Nephron (organoid): ENCODE measurements around the gene HTT.

Experiments used
- H3K27ac Mint-ChIP-seq, 3 experiments: 2 replicates each; pipeline ENCODE4 v1.8.0; 2020; ENCODE audit warnings: mixed read lengths in 3 of 3, mild to moderate bottlenecking in 2 of 3, moderate library complexity in 1 of 3
- H3K27me3 Mint-ChIP-seq: 2 replicates; pipeline ENCODE4 v1.8.0; 2021; ENCODE audit warnings: low read depth, mild to moderate bottlenecking, moderate library complexity, mixed read lengths
- H3K36me3 Mint-ChIP-seq: 2 replicates; pipeline ENCODE4 v1.8.0; 2020; ENCODE audit warnings: low read depth, mixed read lengths
- H3K4me1 Mint-ChIP-seq: 2 replicates; pipeline ENCODE4 v1.8.0; 2020; ENCODE audit warnings: mixed read lengths
- H3K4me3 Mint-ChIP-seq, 3 experiments: 2 replicates each; pipeline ENCODE4 v1.8.0; 2020; ENCODE audit warnings: mild to moderate bottlenecking in 3 of 3, mixed read lengths in 3 of 3, moderate library complexity in 2 of 3
- H3K9me3 Mint-ChIP-seq: 2 replicates; pipeline ENCODE4 v1.8.0; 2020; ENCODE audit warnings: mixed read lengths
- TF ChIP-seq, protein P1 (sequence below), 3 experiments: fragments of 200-600 bp; sonication (generic); IDR thresholded peaks; one replicate each; pipeline ENCODE4 v1.5.0; 2021; ENCODE audit warnings: antibody characterized with exemption in 3 of 3; ENCODE audit not compliant: unreplicated experiment in 3 of 3

Gene HTT

DNA sequence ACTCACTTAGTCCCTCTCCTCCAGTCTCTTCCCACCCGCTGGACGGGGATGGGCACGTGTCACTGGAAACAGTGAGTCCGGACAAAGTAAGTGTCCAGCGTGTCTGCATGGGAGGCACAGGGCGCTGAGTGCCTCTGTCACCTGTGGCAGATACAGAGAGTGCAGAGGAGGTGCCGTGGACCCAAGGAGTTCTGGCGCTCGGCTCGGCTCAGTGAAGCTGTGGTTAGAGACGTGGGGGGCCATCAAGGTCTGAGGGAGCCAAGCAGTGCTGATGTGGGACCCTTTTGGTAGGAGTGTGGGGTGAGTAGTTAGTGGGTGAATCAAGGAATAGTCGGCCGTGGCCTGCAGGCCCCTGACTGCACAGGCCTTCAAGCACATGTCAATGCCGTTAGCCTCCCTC is 134.3 kb downstream of the HTT start:
- Mint-ChIP-seq H3K9me3 (no peaks in the 10 kb centered on the region), H3K4me3 (no peak overlapping the region), H3K27me3 (no peaks in the 10 kb centered on the region), H3K36me3 (peaks cover 64% of the 10 kb centered on the region), H3K4me1 (peaks cover 4% of the 10 kb centered on the region), H3K27ac (peak overlapping the region in 1 of 3 experiments; percentile 40)
- TF ChIP-seq, protein P1, sequence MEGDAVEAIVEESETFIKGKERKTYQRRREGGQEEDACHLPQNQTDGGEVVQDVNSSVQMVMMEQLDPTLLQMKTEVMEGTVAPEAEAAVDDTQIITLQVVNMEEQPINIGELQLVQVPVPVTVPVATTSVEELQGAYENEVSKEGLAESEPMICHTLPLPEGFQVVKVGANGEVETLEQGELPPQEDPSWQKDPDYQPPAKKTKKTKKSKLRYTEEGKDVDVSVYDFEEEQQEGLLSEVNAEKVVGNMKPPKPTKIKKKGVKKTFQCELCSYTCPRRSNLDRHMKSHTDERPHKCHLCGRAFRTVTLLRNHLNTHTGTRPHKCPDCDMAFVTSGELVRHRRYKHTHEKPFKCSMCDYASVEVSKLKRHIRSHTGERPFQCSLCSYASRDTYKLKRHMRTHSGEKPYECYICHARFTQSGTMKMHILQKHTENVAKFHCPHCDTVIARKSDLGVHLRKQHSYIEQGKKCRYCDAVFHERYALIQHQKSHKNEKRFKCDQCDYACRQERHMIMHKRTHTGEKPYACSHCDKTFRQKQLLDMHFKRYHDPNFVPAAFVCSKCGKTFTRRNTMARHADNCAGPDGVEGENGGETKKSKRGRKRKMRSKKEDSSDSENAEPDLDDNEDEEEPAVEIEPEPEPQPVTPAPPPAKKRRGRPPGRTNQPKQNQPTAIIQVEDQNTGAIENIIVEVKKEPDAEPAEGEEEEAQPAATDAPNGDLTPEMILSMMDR (IDR thresholded peaks at IDR 0.05; ENCODE audit: unreplicated experiment in 3 of 3): no peak

DNA sequence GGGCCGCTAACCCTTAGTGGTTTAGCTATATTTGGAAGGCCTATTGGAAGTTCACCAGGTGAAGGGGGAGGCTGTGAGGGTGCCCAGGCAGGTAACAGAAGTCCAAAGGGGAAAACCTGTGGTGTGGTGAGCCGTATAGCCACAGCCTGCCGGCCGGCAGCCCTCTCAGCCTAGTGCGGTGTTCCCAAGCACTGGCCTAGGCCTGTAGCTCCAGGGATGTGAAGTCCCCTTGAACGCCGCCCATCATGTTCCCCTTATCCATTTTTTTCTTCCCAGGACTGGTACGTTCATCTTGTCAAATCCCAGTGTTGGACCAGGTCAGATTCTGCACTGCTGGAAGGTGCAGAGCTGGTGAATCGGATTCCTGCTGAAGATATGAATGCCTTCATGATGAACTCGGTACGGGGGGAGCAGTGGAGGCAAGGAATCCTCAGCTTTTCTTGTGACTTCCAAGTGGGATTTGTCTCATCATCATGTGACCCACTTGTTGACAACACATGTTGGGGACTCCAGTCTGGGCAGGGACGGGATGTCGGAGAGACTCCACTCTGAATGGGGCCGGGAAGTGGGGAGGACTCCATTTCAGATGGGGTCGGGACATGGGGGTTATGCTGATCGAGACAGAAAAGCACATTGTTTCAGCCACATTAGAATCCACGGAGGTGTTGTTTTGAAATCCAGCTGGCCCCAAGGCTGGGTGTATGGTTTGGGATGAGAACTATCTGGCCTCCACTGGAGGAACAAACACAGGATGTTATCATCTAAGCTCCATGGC is 135.3 kb downstream of the HTT start:
- TF ChIP-seq, protein P1 (IDR thresholded peaks at IDR 0.05; ENCODE audit: unreplicated experiment in 3 of 3): no peak
- Mint-ChIP-seq H3K27ac (no peak overlapping the region), H3K4me3 (no peak overlapping the region), H3K36me3 (peaks cover 68% of the 10 kb centered on the region), H3K9me3 (no peaks in the 10 kb centered on the region), H3K4me1 (no peaks in the 10 kb centered on the region), H3K27me3 (no peaks in the 10 kb centered on the region)

DNA sequence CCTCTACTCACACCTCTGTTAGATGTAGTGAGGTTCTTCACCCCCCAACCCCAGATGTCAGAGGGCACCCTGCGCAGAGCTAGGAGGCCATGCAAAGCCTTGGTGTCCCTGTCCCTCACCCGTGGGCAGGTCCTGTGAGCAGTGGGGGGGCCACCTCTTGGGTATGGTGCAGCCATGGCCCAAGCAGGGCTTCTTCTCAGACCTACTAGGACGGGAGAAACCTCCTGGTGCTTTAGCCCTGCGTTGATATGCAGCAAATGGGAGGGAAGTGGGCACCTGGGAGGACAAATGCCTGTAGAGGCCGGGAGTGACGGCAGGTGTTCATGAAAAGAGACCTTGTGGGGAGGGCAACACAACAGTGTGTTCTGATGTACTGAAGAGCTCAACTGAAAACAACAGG is 136.0 kb downstream of the HTT start:
- Mint-ChIP-seq H3K27me3 (no peaks in the 10 kb centered on the region), H3K36me3 (peaks cover 73% of the 10 kb centered on the region), H3K27ac (no peak overlapping the region), H3K9me3 (no peaks in the 10 kb centered on the region), H3K4me1 (no peaks in the 10 kb centered on the region), H3K4me3 (no peak overlapping the region)
- TF ChIP-seq, protein P1 (IDR thresholded peaks at IDR 0.05; ENCODE audit: unreplicated experiment in 3 of 3): no peak

DNA sequence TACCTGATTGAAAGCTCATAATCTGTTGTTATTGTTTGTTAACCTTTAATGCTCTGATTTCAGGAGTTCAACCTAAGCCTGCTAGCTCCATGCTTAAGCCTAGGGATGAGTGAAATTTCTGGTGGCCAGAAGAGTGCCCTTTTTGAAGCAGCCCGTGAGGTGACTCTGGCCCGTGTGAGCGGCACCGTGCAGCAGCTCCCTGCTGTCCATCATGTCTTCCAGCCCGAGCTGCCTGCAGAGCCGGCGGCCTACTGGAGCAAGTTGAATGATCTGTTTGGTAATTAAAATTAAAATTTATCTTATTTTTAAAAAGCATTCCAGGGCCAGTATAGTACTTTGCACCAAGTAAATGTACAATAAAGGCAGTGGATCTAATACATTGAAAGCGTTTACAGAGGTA is 137.4 kb downstream of the HTT start:
- H3K4me3 Mint-ChIP-seq: no peak overlapping the region
- TF ChIP-seq, protein P1 (IDR thresholded peaks at IDR 0.05; ENCODE audit: unreplicated experiment in 3 of 3): no peak
- H3K4me1 Mint-ChIP-seq: no peaks in the 10 kb centered on the region
- H3K27me3 Mint-ChIP-seq: no peaks in the 10 kb centered on the region
- H3K36me3 Mint-ChIP-seq: peaks cover 78% of the 10 kb centered on the region
- no peak overlapping the region for H3K27ac Mint-ChIP-seq
- no peaks in the 10 kb centered on the region for H3K9me3 Mint-ChIP-seq

DNA sequence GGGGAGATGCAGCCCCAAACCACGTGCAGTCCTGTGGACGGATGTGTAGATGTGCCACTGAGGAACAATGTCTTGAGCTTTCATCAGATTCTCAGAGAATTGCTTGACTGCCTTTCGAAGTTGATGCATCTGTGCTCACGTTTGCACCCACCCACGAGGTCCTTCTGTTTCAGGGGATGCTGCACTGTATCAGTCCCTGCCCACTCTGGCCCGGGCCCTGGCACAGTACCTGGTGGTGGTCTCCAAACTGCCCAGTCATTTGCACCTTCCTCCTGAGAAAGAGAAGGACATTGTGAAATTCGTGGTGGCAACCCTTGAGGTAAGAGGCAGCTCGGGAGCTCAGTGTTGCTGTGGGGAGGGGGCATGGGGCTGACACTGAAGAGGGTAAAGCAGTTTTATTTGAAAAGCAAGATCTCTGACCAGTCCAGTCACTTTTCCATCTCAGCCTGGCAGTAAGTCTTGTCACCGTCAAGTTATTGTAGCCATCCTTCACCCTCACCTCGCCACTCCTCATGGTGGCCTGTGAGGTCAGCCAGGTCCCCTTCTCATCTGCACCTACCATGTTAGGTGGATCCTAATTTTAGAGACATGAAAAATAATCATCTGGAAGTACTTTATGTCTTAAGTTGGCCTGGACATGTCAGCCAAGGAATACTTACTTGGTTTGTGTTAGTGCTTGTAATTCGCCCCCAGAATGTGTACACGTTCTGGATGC is 138.1 kb downstream of the HTT start:
- Mint-ChIP-seq H3K4me1 (no peaks in the 10 kb centered on the region), H3K36me3 (peaks cover 78% of the 10 kb centered on the region), H3K4me3 (no peak overlapping the region), H3K9me3 (no peaks in the 10 kb centered on the region), H3K27me3 (no peaks in the 10 kb centered on the region), H3K27ac (no peak overlapping the region)
- TF ChIP-seq, protein P1 (IDR thresholded peaks at IDR 0.05; ENCODE audit: unreplicated experiment in 3 of 3): no peak

DNA sequence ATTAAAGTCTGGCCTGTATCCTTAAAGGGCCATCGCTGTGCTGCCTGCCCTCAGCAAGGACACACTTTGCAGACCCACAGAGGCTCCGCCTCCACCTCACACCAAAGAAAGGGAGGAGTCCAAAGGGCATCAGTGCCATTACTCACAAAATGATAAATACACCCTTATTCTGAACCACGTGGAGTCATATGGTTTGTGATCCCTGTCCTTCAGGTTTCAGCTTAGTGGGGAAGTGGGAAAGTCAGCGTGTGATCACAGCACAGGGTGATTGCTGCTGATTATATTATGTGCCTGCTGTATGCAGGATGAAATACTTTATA is 138.6 kb downstream of the HTT start:
- H3K27me3 Mint-ChIP-seq: no peaks in the 10 kb centered on the region
- TF ChIP-seq, protein P1 (IDR thresholded peaks at IDR 0.05; ENCODE audit: unreplicated experiment in 3 of 3): no peak
- no peak overlapping the region for H3K27ac Mint-ChIP-seq
- H3K9me3 Mint-ChIP-seq: no peaks in the 10 kb centered on the region
- no peaks in the 10 kb centered on the region for H3K4me1 Mint-ChIP-seq
- H3K4me3 Mint-ChIP-seq: no peak overlapping the region
- H3K36me3 Mint-ChIP-seq: peaks cover 78% of the 10 kb centered on the region
